Hepatocyte (in vitro differentiated cells): ENCODE results near the gene TMEM165. TPM values are rescaled to one million over a fixed set of nuclear protein-coding genes. Genes with fewer than 3 reads are reported as not detected.

Experiments used
- DNase-seq: peaks from one replicate; pipeline ENCODE4 v3.0.0-alpha.2; 2016; ENCODE audit warnings: low spot score
- H2AFZ ChIP-seq: fragments of 200-600 bp; sonication (generic); 2 replicates; pipeline ENCODE4 v1.6.0; 2016; ENCODE audit warnings: antibody characterized with exemption, mild to moderate bottlenecking
- H3K27ac ChIP-seq: fragments of 200-600 bp; sonication (generic); 2 replicates; pipeline ENCODE4 v1.5.1; 2016; ENCODE audit warnings: mild to moderate bottlenecking
- H3K27me3 ChIP-seq: fragments of 200-600 bp; sonication (generic); 2 replicates; pipeline ENCODE4 v1.6.1; 2016
- H3K36me3 ChIP-seq: fragments of 200-600 bp; sonication (generic); replicated peaks from 2 replicates; pipeline ENCODE4 v1.5.1; 2016; ENCODE audit warnings: low read depth; ENCODE audit not compliant: insufficient read depth
- H3K4me1 ChIP-seq: fragments of 200-600 bp; sonication (generic); 2 replicates; pipeline ENCODE4 v1.5.1; 2016; ENCODE audit warnings: mild to moderate bottlenecking, moderate library complexity; ENCODE audit not compliant: insufficient read depth
- H3K4me2 ChIP-seq: fragments of 200-600 bp; sonication (generic); 2 replicates; pipeline ENCODE4 v1.6.0; 2016
- H3K4me3 ChIP-seq: fragments of 200-600 bp; sonication (generic); 2 replicates; pipeline ENCODE4 v1.5.1; 2016; ENCODE audit warnings: mild to moderate bottlenecking
- H3K79me2 ChIP-seq: fragments of 200-600 bp; sonication (generic); 2 replicates; pipeline ENCODE4 v1.6.0; 2017; ENCODE audit warnings: mild to moderate bottlenecking
- H3K9me2 ChIP-seq: fragments of 200-600 bp; sonication (generic); replicated peaks from 2 replicates; pipeline ENCODE4 v1.6.0; 2017; ENCODE audit warnings: mild to moderate bottlenecking; ENCODE audit not compliant: insufficient read depth
- H3K9me3 ChIP-seq: fragments of 200-600 bp; sonication (generic); 2 replicates; pipeline ENCODE4 v1.5.1; 2016; ENCODE audit warnings: low read depth, mild to moderate bottlenecking
- H4K20me1 ChIP-seq: fragments of 200-600 bp; sonication (generic); 2 replicates; pipeline ENCODE4 v1.6.0; 2016; ENCODE audit warnings: mild to moderate bottlenecking; ENCODE audit not compliant: insufficient read depth, poor library complexity, severe bottlenecking
- EZH2 ChIP-seq: fragments of 200-600 bp; sonication (generic); IDR thresholded peaks from 2 replicates; pipeline ENCODE4 v1.6.1; 2016; ENCODE audit warnings: antibody characterized with exemption, mild to moderate bottlenecking, borderline replicate concordance
- EZH2phosphoT487 ChIP-seq: fragments of 200-600 bp; sonication (generic); IDR thresholded peaks from one replicate; pipeline ENCODE4 v1.6.1; 2018; ENCODE audit warnings: antibody characterized with exemption, mild to moderate bottlenecking, low read depth, moderate library complexity; ENCODE audit not compliant: unreplicated experiment, severe bottlenecking
- WGBS: methylation state at CpG from one replicate; pipeline ENCODE4 v1.1.6; 2016; ENCODE audit warnings: low lambda C conversion rate; ENCODE audit errors: missing lambda C conversion rate; 5-methylcytosine and 5-hydroxymethylcytosine counted together
- polyA plus RNA-seq: library from polyadenylated mRNA; unstranded; fragments of >200 nt; fragmentation: Nextera tagmentation; extraction: Ambion mirVana; gene quantifications from 2 replicates; pipeline ENCODE4 v1.2.1, GENCODE V29; 2016
- total RNA-seq: library from RNA; depleted of rRNA; stranded (reverse); fragments of >200 nt; gene quantifications from 2 replicates; pipeline ENCODE4 v1.2.3, GENCODE V29; 2014
- TF ChIP-seq, protein P1 (sequence below): fragments of 200-600 bp; sonication (generic); IDR thresholded peaks from 2 replicates; pipeline ENCODE4 v1.5.1; 2016; ENCODE audit warnings: antibody characterized with exemption, mild to moderate bottlenecking; ENCODE audit not compliant: poor library complexity

TMEM165 gene
- total and polyA plus RNA-seq, 2 experiments from 2014 or later = 152 to 160 TPM

DNA sequence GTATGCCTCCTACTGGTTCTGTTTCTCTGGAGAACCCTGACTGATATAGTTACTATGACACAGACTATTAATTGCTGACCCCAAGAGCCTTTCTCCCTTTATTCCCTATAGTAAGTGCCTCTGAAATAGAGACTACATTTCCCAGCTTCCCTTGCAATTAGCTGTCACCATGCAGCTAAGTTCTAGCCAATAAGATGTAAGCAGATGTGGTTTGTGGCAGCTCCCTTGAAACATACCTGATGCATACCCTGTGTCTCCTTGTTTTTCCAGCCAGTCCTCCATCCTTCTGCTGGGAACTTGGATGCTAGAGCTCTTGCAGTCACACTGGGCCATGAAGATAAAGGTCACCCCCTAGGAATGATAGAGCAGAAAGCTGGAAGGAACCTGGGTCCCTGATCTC lies 9.7 kb upstream of the TMEM165 start:
- Histone ChIP-seq H2AFZ (no peak overlapping the region), H3K9me3 (no peaks in the 10 kb centered on the region), H3K36me3 (no peaks in the 10 kb centered on the region), H3K4me1 (peaks cover 12% of the 10 kb centered on the region), H3K9me2 (no peaks in the 10 kb centered on the region), H3K4me2 (peak overlapping the region; percentile 16), H3K4me3 (no peak overlapping the region), H3K27me3 (no peaks in the 10 kb centered on the region), H4K20me1 (no peaks in the 10 kb centered on the region), H3K27ac (peak overlapping the region; percentile 57), H3K79me2 (no peaks in the 10 kb centered on the region)
- DNase-seq = no peak
- TF ChIP-seq EZH2 (no peak), EZH2phosphoT487 (no peak)
- TF ChIP-seq, protein P1, sequence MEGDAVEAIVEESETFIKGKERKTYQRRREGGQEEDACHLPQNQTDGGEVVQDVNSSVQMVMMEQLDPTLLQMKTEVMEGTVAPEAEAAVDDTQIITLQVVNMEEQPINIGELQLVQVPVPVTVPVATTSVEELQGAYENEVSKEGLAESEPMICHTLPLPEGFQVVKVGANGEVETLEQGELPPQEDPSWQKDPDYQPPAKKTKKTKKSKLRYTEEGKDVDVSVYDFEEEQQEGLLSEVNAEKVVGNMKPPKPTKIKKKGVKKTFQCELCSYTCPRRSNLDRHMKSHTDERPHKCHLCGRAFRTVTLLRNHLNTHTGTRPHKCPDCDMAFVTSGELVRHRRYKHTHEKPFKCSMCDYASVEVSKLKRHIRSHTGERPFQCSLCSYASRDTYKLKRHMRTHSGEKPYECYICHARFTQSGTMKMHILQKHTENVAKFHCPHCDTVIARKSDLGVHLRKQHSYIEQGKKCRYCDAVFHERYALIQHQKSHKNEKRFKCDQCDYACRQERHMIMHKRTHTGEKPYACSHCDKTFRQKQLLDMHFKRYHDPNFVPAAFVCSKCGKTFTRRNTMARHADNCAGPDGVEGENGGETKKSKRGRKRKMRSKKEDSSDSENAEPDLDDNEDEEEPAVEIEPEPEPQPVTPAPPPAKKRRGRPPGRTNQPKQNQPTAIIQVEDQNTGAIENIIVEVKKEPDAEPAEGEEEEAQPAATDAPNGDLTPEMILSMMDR = no peak

DNA sequence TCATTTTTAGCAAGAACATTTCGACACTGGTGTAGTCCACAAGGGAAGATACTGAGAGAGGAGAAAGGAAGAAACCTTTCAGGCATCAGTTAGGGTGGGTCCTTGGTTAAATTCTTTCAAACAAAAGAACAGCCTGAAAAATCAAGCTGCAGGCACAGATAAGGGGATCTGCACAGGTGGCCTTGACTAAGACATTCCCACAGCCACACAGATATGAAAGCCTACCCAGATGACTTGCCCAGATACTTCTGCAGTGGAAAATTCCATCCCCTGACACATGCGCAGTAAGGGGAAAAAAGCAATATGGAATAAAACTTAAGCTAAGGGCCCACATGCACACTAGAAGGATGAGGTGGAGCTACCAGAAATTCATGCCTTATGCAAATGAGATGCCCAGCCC lies 8.9 kb upstream of the TMEM165 start:
- no peaks in the 10 kb centered on the region for H4K20me1 ChIP-seq
- no peaks in the 10 kb centered on the region for H3K9me2 ChIP-seq
- no peak for TF ChIP-seq EZH2phosphoT487
- no peak for TF ChIP-seq EZH2
- TF ChIP-seq, protein P1 = no peak
- no peaks in the 10 kb centered on the region for H3K27me3 ChIP-seq
- no peaks in the 10 kb centered on the region for H3K36me3 ChIP-seq
- peak; percentile 40 for DNase-seq
- 91% methylated on average over 2 of the region's 2 CpGs for WGBS
- H3K79me2 ChIP-seq = no peaks in the 10 kb centered on the region
- H3K9me3 ChIP-seq = no peaks in the 10 kb centered on the region
- H3K4me1 ChIP-seq = peaks cover 12% of the 10 kb centered on the region
- H3K4me2 ChIP-seq = peak overlapping the region; percentile 16
- H2AFZ ChIP-seq = no peak overlapping the region
- H3K4me3 ChIP-seq = no peak overlapping the region
- H3K27ac ChIP-seq = peak overlapping the region; percentile 57

DNA sequence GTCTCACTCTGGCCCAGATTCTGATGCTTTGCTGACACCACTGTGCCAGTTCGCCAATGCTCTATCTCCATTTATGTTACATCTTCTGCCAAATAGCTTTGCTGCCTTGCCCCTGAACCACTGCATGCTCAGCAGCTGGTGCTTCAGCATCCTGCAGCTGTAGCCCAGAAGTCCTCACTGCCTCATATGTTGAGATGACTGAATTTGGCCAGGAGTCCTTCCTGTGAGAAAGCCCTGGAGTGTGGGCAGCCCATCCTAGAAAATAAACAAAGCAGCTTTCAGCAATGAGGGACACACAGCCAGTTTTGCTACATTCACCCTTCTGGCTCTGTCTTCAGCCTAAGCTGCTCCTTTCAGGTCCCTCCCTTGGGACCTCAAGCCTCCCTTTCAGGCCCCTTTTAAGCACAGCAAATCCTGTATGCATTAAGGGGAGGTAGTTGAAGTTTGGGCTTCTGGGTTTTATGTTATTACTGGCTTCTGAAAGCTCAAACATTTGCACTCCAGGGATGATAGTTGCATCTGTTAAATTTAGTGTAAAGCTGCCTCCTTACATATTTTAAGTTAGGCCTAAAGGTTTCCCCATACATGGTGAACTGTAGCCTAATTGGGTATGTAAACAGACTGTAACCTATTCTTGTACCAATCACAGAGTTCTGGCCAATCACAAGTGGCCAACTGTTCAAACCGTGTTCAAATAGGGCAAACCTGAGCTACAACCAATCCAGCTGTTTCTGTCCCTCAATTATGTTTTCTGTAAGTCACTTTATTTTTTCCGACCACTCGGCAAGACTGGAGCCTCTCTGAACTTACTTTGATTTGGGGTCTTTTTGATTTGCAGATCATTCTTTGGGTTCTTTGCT lies 2.1 kb upstream of the TMEM165 start:
- Histone ChIP-seq H4K20me1 (peaks cover 15% of the 10 kb centered on the region), H3K9me2 (no peaks in the 10 kb centered on the region), H3K79me2 (peaks cover 27% of the 10 kb centered on the region), H2AFZ (no peak overlapping the region), H3K9me3 (no peaks in the 10 kb centered on the region), H3K4me2 (no peak overlapping the region), H3K27ac (no peak overlapping the region), H3K27me3 (no peaks in the 10 kb centered on the region), H3K36me3 (no peaks in the 10 kb centered on the region), H3K4me3 (no peak overlapping the region), H3K4me1 (no peaks in the 10 kb centered on the region)
- no peak for DNase-seq
- 81% methylated on average over 4 of the region's 4 CpGs for WGBS
- TF ChIP-seq EZH2phosphoT487 (no peak), EZH2 (no peak)
- TF ChIP-seq, protein P1 = no peak
